Ovary (tissue), 9 donors: ENCODE results near the gene CIROP. TPM values are rescaled to one million over a fixed set of nuclear protein-coding genes. Genes with fewer than 3 reads are reported as not detected.

Experiments
- DNase-seq, 5 donors: peaks; one replicate each; pipeline ENCODE4 v3.0.0-alpha.2; 2019 to 2020
- H3K27ac ChIP-seq, 2 donors: fragments of 200-600 bp; one replicate each; pipeline versions ENCODE4 v1.5.1 to v1.8.0; 2019 to 2022
- H3K27me3 ChIP-seq: fragments of 200-600 bp; one replicate; pipeline ENCODE4 v1.8.0; 2022
- H3K36me3 ChIP-seq: fragments of 200-600 bp; sonication (generic); one replicate; pipeline ENCODE4 v1.5.1; 2019
- H3K4me1 ChIP-seq: one replicate; pipeline ENCODE4 v1.8.1; 2013; ENCODE audit warnings: mild to moderate bottlenecking, moderate library complexity; ENCODE audit not compliant: insufficient read depth
- H3K4me3 ChIP-seq: fragments of 200-600 bp; sonication (generic); one replicate; pipeline ENCODE4 v1.5.1; 2017
- H3K9me3 ChIP-seq, 2 donors: fragments of 200-600 bp in 1 of 2; sonication (generic) in 1 of 2; one replicate each; pipeline versions ENCODE4 v1.5.1 to v1.8.1; 2013 to 2019; ENCODE audit warnings: mild to moderate bottlenecking in 1 of 2, moderate library complexity in 1 of 2
- EP300 ChIP-seq: sonication (generic); formaldehyde crosslinking; IDR thresholded peaks from one replicate; pipeline ENCODE4 v1.6.1; 2017; ENCODE audit warnings: antibody characterized with exemption
- POLR2A ChIP-seq: fragments of 450-650 bp; IDR thresholded peaks from one replicate; pipeline ENCODE4 v1.6.1; 2017; ENCODE audit warnings: antibody characterized with exemption, mild to moderate bottlenecking, moderate library complexity
- WGBS, 3 donors: extraction: QIAGEN DNeasy Blood & Tissue Kit in 1 of 3; methylation state at CpG; one replicate each; pipeline versions ENCODE4 v1.1.5 to v1.1.7; 2013 to 2017; 5-methylcytosine and 5-hydroxymethylcytosine counted together
- intact Hi-C, 4 donors: fragments of 100-400 bp; cut with DNase I; formaldehyde crosslinking; loops; one replicate each; pipeline versions ENCODE4 v1.11.0 to v1.15.1; 2022 to 2023
- polyA plus RNA-seq, 2 donors: library from polyadenylated mRNA; stranded (reverse); fragments of 200-250 nt in 1 of 2; fragments of 350-450 nt in 1 of 2; fragmentation: Illumina TruSeq in 1 of 2; extraction: RNeasy Lipid Tissue Mini Kit (QIAGEN cat#74804) in 1 of 2; gene quantifications; one replicate each; pipeline ENCODE4 v1.2.3, GENCODE V29; 2013 to 2014
- total RNA-seq, 7 donors: library from RNA; depleted of rRNA in 2 of 7; stranded (reverse); fragments of >200 nt in 2 of 7; fragmentation: NEBNext Ultra II Directional in 3 of 7; extraction: Animal tissue kit (Norgen Biotek cat#: 25700) in 3 of 7; gene quantifications; one replicate each; pipeline versions ENCODE4 v1.1.0 to v1.2.4, GENCODE V29; 2016 to 2023
- TF ChIP-seq, protein P1 (sequence below), 3 donors: fragments of 450-650 bp in 2 of 3; fragments of 200-600 bp in 1 of 3; IDR thresholded peaks; one replicate each; pipeline versions ENCODE4 v1.5.1 to v1.8.0; 2016 to 2022; ENCODE audit warnings: antibody characterized with exemption in 3 of 3, mild to moderate bottlenecking in 1 of 3
- donor health status: DM: no; HTN: no; CAD: no; lungs with moderate emphysema.
- donor health status: DM: no; HTN: no; CAD: no.
- donor health status: Bipolar disorder and iron deficiency.
- donor health status: DM: yes; HTN: yes; CAD: no.
- donor health status: DM: no; HTN: no; CAD: no.
- donor health status: DM: yes; HTN: yes; CAD: no.

The CIROP gene
- total and polyA plus RNA-seq, 9 donors: not detected

- H3K9me3 ChIP-seq: no peaks in the 10 kb centered on the region
- H3K4me3 ChIP-seq: no peak overlapping the region
- 91 to 94% (median 93%) methylated on average over 16 of the region's 16 CpGs for WGBS, 3 donors
- intact Hi-C loops: no loop called here
- TF ChIP-seq POLR2A: no peak
- no peak for TF ChIP-seq EP300
- TF ChIP-seq, protein P1, sequence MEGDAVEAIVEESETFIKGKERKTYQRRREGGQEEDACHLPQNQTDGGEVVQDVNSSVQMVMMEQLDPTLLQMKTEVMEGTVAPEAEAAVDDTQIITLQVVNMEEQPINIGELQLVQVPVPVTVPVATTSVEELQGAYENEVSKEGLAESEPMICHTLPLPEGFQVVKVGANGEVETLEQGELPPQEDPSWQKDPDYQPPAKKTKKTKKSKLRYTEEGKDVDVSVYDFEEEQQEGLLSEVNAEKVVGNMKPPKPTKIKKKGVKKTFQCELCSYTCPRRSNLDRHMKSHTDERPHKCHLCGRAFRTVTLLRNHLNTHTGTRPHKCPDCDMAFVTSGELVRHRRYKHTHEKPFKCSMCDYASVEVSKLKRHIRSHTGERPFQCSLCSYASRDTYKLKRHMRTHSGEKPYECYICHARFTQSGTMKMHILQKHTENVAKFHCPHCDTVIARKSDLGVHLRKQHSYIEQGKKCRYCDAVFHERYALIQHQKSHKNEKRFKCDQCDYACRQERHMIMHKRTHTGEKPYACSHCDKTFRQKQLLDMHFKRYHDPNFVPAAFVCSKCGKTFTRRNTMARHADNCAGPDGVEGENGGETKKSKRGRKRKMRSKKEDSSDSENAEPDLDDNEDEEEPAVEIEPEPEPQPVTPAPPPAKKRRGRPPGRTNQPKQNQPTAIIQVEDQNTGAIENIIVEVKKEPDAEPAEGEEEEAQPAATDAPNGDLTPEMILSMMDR (IDR thresholded peaks at IDR 0.05): no peak
- H3K27me3 ChIP-seq: no peaks in the 10 kb centered on the region
- H3K27ac ChIP-seq: no peak overlapping the region
- no peaks in the 10 kb centered on the region for H3K36me3 ChIP-seq
- H3K4me1 ChIP-seq: no peaks in the 10 kb centered on the region
- no peak for DNase-seq
Observed at GRCh38 chr14:23136566-23137133, 31.9 kb upstream of the CIROP start.

DNA sequence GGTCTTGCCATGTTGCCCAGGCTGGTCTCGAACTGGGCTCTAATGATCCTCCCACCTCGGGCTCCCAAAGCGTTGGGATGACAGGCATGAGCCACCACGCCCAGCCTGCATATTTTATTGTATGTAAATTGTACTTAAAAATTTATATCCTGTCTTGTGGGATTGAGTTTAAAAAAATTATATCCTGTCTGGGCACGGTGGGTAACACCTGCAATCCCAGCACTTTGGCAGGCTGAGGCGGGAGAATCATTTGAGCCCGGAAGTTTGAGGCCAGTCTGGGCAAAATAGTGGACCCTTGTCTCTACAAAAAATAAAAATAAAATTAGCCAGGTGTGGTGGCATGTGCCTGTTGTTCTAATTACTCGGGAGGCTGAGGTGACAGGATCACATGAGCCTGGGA, 28.2 kb upstream of the CIROP start:
- WGBS, 3 donors: 89 to 93% (median 93%) methylated on average over 8 of the region's 8 CpGs

GRCh38 chr14:23131482-23131881, 26.7 kb upstream of the CIROP start:
- Histone ChIP-seq H3K4me1 (no peaks in the 10 kb centered on the region), H3K36me3 (no peaks in the 10 kb centered on the region), H3K9me3 (no peaks in the 10 kb centered on the region), H3K27ac (no peak overlapping the region), H3K27me3 (no peaks in the 10 kb centered on the region), H3K4me3 (no peak overlapping the region)
- DNase-seq: no peak
- WGBS, 3 donors: 88 to 92% (median 92%) methylated on average over 5 of the region's 5 CpGs
- intact Hi-C loops: no loop called here
- TF ChIP-seq, protein P1 (IDR thresholded peaks at IDR 0.05): no peak
- TF ChIP-seq POLR2A (no peak), EP300 (no peak)

More for the DNA sequence above, 28.2 kb upstream of the CIROP start:
- Histone ChIP-seq H3K4me3 (no peak overlapping the region), H3K4me1 (no peaks in the 10 kb centered on the region), H3K27ac (no peak overlapping the region), H3K27me3 (no peaks in the 10 kb centered on the region), H3K36me3 (no peaks in the 10 kb centered on the region), H3K9me3 (no peaks in the 10 kb centered on the region)
- TF ChIP-seq, protein P1 (IDR thresholded peaks at IDR 0.05): no peak
- no peak for DNase-seq
- intact Hi-C loops: no loop called here

GRCh38 chr14:23130871-23131270, 26.1 kb upstream of the CIROP start:
- intact Hi-C loops: no loop called here
- Histone ChIP-seq H3K27ac (no peak overlapping the region), H3K4me3 (no peak overlapping the region), H3K36me3 (no peaks in the 10 kb centered on the region), H3K4me1 (no peaks in the 10 kb centered on the region), H3K9me3 (no peaks in the 10 kb centered on the region), H3K27me3 (no peaks in the 10 kb centered on the region)
- WGBS, 3 donors: 55 to 69% (median 66%) methylated on average over 3 of the region's 3 CpGs
- DNase-seq: peak in 2 of 5 donors; percentile 47 to 72
- TF ChIP-seq POLR2A: no peak
- no peak for TF ChIP-seq EP300
- TF ChIP-seq, protein P1 (IDR thresholded peaks at IDR 0.05): no peak
